Measurements from ENCODE around the gene AHNAK.

DNA sequence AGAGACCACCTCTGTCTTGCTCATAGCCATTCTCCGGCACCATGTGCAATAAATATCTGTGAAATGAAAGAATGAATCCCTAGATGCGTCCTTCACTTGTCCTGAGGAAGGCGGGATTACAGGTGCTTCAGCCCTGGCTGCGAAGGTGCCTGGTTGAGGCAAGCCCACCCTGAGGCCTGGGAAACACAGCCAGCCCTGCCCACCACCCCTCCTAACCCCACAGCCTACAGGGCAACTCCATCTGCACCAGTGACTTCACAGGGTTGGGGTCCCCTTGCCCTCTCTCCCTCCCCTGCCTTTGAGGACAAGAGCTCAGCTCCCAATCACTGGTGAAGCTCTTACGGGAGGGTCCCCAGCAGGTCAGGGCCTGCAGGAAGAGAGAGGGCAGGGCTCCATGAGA, 145.2 kb downstream of the AHNAK start:
- TF ChIP-seq, protein P1, sequence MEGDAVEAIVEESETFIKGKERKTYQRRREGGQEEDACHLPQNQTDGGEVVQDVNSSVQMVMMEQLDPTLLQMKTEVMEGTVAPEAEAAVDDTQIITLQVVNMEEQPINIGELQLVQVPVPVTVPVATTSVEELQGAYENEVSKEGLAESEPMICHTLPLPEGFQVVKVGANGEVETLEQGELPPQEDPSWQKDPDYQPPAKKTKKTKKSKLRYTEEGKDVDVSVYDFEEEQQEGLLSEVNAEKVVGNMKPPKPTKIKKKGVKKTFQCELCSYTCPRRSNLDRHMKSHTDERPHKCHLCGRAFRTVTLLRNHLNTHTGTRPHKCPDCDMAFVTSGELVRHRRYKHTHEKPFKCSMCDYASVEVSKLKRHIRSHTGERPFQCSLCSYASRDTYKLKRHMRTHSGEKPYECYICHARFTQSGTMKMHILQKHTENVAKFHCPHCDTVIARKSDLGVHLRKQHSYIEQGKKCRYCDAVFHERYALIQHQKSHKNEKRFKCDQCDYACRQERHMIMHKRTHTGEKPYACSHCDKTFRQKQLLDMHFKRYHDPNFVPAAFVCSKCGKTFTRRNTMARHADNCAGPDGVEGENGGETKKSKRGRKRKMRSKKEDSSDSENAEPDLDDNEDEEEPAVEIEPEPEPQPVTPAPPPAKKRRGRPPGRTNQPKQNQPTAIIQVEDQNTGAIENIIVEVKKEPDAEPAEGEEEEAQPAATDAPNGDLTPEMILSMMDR (conservative IDR thresholded peaks at IDR 0.05; ENCODE audit: low read depth, low read length): no peak
- TF ChIP-seq EZH2 (IDR thresholded peaks at IDR 0.05; ENCODE audit: borderline replicate concordance, low read depth, low read length, poor library complexity, severe bottlenecking): no peak

Measured in A673 (cell line).